GM19035 (cell line): ENCODE results near the gene RAP2A.

Source experiments
- ATAC-seq: cut with Tn5 transposase; IDR thresholded peaks from one replicate; pipeline ENCODE4 v1.9.1; 2021; ENCODE audit not compliant: unreplicated experiment

Gene RAP2A

DNA sequence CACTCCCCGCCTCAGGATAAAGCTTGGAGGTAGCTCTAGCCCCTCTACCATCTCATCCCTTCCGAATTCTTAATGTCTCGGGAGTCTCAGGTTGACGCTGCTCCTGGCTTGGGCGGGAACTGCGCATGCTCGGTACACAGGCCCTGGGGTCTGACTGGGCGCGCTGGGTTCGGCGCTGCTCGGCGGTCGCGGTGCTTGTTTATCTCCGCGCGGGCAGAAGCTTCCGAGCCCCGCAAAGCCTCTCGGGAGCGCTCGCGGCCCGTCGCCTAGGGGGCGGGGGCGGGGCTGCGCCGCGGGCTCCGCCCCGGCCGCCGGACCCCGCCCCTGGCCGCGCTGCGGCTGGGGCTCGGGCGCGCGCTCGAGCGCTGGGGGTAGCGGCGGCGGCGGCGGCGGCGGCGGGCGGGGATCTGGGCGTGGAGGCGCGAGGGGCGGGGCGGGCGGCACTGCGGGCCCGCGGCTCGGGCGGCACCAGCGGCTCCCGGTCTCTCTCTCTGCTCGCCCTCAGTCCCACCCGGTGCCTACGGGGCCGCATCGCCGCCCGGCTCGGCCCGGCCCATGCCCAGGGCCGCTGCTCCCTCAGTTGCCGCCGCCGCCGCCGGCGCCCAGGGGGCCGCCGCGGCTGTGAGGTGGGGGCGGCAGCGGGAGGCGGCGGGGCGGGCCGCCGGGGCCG is at the start of gene RAP2A:
Gene RAP2A (plus strand): TSS at position 443 of the 670 bp plus-strand sequence. CDS start 302 bp downstream, outside the sequence.
- ATAC-seq = peak; percentile 46

DNA sequence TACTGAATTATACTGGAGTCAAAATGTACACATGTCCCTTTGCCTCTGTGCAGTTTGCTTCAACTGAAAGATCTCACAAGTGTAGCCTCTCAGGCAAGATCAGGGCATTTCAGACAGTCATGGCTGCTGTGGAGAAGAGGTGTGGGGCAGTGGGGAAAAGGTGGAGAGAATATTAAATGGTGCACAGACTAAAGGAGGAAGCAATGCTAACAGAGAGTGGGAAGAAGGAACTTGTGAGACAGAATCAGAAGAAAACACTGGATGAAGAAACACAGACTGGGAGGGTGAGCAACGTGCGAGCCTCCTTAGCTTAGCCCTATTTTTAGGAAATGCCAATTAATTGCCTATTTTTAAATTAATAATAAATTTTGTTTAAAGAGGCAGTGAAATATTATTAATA is 49.6 kb upstream of the RAP2A start:
- ATAC-seq = no peak

DNA sequence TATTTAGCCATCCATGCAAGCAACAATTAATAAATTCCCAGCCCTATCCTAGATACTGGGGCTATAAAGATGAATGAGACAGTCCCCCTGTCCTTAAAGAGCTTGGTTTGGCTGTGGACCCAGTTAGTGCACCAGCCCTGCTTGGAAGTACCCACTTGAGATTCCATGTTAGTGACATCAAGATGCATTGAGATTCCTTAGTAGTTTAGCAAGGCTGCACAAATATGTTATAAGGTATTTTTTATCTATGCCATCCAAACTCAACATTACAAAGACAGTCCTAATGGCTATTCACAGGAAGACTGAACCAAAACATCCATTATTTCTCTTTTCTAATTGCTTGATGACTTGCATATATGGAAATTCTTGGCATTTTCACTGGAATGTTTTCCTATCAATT is 48.8 kb upstream of the RAP2A start:
- no peak for ATAC-seq

DNA sequence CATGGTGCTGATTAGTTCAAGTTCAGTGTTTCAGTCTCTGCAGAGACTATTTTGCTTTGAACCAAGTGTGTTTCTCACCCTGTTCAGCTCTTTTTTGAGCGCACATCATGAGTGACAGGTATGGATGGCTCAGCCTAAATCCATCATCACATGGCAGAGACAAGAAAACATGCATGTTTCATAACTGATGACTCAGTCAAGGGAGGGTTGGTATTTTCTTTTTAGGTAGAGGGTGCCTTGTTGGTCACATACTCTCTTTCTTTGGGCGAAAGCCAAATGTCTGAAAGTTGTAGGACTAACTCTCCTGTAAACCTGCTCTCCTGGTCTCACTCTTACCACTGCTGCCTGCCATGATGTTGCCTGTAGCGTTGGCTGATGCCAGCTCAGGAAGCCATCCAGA is 48.1 kb upstream of the RAP2A start:
- no peak for ATAC-seq

DNA sequence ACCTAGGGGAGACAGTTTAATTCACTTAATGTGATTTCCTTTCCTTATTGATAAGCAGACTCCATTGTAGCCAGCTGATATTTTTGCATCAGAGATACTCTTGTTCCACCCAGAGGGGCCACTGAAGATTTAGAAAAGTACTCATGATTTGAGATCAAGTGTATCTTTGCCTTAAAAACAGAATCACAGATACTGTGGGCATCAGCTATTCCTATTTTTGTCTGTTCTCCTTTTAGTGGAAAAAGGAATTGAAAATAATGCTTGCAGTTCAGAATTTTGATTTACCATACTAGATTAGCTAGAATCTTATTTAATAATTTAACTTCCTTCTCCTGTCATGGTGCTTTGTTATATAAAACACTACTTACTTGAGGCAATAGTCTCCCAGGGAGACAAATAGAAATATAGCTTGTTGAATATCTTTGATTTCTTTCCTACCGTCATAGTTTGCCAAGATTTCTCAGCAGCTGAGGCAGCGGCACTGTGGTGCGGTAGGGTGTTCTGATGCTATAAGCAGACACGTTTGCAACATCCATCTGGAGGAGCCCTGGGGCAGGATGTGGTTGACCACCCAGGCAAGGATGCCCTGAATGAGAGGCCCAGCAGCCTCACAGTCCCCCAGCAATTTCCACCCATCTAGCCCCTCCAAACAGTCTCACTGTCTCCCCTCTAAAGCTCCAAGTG is 47.0 kb upstream of the RAP2A start:
- ATAC-seq = no peak

DNA sequence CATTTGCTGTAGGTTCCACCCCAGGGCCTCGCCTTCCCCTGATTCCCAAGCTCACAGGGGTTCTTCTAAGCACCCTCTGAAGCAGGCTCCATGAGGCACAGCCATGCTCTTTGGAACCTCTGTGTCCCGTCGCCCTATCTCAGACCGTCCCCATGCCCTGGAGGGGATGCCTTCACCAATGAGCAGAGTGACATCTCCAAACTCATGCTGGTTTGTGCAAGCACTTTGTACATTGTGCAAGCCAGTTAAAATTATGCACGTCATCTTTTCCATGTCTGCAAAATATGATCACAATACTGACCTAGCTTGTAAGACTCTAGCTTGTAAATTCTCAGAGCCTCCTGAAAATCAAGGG is 46.5 kb upstream of the RAP2A start:
- no peak for ATAC-seq

DNA sequence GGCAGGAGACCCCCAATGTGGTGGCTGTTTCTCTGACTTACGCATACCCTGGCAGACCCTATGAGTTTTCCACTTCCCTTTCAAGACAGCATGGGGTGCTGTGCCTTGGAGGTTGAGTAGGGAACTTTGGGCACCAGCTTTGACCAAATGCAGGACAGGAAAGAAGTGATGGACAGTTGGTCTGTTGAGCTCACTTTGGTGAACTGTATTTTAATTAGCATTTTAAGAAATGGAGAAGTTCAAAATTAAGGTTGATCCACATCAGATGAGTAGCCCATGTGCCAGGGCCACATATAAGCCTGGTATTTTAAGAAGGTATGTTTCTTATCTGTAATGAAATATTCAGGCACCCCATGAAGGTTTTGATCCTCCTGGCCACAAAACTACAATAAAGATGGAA is 46.1 kb upstream of the RAP2A start:
- no peak for ATAC-seq

DNA sequence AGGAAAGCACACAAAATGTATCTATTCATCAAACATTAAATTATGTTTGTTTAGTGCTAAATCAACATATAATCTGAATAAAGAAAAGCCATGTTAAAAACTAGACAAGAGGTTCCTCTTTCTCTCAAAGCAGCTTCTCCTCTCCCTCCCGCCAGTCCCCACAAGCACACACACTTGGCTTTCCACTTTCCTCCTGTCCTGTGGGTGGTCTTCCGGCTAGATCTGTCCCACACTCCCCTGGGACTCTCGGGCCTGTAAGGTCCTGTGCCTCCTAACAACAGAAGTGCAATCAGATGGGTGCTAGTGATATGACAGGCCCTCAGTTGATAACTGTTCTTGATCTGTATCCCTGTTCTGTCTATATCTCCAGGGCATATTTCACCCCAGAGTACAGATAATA is 45.6 kb upstream of the RAP2A start:
- no peak for ATAC-seq

DNA sequence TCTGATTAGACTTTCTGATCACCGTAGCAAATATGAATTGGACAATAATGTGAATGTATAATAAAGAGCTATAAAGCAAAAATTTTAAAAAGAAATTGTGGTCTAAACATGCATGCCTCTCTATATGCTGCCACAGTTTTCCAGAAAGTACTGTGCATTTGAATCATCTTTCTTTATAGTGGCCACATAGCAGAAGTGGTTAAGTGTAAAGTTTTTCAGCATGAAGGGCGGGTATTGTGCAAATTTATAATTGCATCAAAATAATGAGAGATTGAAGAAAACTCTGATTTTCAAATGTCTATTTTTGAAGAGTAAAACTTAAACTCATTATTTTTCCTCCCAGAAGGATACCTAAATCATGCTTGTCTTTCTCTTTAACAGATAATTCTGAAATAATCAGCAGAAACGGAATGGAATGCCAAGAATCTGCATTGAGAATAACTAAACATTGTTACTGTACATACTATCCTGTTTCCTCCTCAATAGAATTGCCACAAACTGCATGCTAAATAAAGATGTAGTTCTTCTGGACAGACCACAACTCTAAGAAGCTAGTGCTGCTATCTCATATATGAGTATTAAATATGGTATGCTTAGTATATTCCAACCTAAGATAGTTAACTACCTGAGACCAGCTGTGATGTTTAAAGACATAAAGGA is 42.9 kb upstream of the RAP2A start:
- no peak for ATAC-seq

DNA sequence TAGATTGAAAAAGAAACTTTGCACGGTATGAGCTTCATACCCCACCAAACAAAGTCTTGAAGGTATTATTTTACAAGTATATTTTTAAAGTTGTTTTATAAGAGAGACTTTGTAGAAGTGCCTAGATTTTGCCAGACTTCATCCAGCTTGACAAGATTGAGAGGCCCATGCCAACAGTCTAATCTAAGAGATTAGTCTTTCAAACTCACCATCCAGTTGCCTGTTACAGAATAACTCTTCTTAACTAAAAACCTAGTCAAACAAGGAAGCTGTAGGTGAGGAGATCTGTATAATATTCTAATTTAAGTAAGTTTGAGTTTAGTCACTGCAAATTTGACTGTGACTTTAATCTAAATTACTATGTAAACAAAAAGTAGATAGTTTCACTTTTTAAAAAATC is 41.9 kb upstream of the RAP2A start:
- ATAC-seq = no peak

DNA sequence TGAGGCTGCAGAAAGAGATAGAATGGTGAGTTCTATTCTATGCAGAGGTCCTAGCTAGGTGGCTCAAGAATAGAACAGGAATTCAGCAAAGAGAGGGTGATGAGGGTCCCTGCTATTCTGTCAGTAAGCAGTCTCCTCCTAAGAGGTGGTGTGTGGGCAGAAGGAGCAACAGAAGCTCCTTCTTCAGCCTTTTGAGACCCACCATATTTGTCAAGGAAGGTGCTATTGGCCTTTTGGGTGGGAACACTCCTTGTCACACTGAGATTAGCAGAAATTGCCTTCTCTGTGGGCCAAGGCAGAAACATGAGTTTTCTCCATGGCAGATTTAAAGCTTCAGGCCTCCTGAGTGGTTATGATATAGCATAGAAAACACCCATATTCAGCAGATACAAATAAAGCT is 39.4 kb upstream of the RAP2A start:
- no peak for ATAC-seq

DNA sequence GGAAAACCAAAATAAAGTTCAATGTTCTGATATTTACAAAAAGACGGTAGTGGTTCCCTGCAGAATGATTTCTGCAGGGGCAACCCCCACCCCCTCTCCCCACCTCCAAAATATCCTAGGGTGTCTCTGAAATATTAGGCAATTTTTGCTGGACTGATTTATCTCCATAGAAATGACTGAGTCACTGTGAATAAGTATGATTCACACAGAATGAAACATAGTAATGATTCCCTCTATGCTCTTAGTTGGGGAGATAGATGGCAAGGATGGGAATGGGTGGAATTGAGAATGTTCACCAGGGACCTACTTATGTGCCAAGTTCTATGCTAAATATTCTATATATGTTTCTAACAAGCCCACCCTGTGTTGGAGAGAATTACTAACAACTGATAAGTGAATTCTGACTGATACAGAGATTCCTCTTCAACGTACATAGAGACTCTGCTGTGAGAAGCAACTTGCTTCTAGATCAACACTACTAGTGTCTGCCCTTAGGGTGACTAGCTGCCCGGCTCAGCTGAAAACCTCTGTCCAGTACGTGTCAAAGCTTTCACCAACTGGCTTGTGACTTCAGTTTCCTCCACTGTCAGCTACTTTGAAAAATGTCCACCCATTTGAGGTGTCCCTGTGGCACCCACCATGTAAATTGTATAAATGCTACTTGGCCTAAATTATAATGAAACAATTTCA is 38.4 kb upstream of the RAP2A start:
- no peak for ATAC-seq

DNA sequence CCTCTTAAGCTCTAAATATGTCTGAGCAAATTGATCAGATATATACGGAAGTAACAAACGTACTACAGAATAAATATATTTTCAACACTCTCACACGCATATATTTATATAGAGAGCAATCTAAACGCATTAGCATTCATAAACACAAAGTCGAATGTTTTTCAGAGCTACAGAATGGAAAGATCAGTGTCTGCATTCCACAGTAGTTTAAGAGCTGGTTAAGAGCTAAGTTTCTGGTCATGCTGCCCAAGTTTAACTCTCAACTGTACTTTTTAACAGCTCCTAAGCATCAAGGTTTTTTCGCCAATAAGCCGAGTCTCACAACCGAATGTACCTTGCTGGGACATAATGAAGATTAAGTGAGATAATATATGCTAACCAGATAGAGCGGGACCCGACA is 36.7 kb upstream of the RAP2A start:
- no peak for ATAC-seq

DNA sequence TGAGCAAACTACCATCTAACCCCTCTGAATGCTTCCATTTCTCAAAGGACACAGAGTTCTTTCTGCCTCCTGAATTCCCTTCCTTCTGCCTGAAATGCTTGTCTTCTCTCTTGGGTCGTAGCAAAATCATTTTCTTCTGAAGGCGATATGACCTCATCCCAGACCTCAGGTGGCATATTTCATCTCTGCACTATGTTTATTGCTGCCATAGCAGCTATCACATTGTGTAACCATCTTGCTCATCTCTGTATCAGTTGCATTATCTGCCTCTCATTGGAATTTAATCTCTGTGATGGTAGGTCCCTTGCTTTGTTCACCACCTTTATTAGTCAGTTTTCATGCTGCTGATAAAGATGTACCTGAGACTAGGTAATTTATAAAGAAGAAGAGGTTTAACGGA is 32.5 kb upstream of the RAP2A start:
- no peak for ATAC-seq

DNA sequence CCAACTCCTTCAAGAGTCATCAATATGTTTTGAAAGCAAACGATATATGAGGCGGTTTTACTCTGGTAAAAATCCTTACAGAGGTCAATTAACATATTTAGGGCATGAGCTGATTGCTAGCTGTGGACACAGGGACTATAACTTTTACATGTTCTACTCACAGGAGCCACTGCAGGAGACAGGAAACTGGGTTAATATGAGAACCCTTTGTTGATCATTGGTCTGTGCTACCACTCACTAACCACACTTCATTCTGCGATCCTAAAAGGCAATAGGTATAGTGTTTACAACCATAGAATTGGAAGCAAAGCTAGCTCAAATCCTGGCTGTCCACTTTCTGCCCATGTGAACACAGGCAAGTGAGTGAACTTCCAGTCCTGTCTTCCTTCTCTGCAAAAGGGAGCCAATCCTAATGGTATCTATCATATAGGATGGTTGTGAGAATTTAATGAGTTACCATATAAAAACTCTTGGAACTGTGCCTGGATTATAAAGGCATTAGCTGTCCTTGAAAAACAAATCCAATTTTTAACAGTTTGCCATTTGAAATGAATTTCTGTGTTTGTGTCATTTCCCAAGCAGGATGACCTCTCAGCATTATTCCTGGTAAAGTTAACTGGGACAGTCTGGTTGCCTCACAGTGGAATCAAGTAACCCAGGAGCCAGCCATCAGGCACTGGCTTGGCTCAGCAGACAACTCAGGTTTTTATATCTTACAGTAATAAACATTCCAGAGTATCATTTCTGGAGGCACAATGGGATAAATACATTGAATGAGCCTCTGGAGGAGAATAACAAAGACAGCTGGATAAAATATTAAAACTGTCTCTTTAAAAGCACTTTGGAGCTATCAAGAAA is 29.8 kb upstream of the RAP2A start:
- no peak for ATAC-seq

DNA sequence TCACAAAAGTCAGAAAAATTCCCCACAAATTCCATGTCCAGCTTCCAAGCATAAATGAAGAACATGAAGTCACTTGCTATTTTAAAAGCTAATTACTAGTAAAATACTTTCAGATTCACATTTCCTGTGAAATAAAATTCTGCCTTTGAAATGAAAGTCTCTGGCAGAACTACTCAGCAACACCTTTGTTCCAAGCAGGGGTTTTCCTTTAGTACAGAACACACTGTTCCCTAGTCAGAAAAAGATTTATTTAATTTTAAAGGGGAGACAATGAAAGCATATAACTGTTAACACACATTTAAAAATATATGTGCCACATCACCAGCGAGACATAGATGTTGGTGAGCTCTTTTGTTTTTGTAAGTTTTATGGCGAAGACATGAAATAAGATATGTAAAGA is 26.4 kb upstream of the RAP2A start:
- no peak for ATAC-seq

DNA sequence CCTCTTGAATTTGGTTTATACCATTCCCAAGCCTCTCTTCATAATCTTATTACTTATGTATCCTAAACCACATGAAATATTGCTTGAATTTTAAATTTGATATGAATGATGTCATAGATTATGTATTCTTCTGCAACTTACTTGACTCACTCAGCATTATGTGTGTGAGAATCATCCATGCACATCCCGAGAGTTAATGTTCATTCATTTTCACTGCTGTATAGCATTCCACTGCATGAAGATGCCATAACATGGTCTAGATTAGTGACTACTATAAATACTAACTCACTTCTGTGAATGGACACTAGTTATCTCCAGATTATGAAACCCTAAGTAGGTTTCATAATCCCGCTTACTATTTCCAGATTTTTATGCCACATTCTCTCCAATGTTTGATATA is 25.0 kb upstream of the RAP2A start:
- no peak for ATAC-seq

DNA sequence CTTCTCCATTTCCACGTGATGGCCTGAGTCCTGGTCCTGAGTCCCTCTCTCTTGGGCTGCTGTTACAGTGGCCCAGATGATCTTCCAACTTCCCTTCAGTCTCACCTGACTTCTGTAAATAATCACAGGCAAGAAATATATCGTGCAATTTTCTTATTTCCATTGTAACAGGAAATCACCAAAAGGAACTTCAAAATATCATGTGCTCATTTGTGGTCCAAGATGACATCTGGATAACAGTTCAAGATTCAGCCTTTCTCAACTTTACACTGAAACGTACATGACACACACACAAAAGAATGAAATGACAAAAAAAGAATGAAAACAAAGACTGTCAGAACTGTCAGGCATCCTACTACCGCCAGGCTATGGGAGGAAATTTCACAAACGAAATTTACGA is 22.0 kb upstream of the RAP2A start:
- no peak for ATAC-seq

DNA sequence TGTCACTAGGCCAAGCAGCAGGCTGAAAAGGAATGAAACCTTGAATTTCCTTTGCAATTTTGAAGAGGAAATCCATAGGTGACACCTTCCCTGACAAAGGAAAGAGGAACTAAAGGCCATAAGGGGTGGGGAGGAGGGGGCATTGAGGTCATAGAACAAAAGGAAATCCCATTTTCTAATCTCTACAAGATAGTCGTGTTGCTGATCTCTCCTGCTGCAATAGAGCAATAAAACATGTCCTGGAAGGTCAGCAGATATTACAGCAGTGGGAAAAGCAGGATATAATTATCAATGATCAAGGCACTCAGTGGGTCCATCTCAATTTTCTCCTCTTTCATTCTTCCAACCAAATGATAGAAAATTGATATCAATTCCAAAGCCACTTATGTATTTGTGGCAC is 20.3 kb upstream of the RAP2A start:
- no peak for ATAC-seq

DNA sequence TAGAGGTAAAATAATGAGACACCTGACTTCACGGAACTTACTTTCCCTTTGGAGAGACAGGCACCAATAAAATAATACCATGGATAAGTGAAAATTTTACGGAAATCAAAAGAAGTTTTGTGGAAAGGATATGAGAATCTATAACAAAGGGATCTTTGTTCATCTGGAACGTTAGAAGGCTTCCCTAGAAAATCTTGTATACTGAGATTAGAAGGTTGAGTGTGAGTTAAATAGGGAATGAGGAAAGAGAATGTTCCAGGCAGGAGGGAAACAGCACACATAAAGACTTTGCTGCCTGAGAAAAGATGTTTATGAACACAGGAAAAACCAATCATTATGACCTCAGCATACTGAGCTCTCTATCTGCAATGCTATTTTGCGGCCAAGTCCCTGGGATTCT is 19.6 kb upstream of the RAP2A start:
- no peak for ATAC-seq

DNA sequence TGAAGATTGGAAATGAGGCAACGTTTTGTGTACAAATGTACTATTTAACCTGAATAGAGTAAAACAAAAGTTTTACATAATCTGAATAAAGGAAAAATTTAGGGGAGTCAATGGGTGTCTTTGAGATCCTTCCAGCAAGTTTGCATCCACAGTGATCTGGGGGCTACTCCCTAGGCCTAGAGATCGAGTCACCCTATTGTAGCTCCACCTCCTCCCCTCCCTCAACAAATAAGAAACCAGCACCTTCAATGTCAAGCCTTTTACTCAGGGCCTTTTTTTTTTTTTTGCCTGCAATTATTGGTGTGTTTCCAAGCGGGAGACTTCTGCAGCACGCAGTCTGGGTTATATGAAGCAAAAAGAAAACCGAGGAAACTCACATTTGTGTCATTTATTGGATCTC is 16.3 kb upstream of the RAP2A start:
- no peak for ATAC-seq
